Esophagus (tissue), 2 donors: Measurements from ENCODE around the gene SH3BP5L. TPM values are rescaled to one million over a fixed set of nuclear protein-coding genes. Genes with fewer than 3 reads are reported as not detected.

ENCODE experiments used
- H3K27ac ChIP-seq, 2 donors: one replicate each; pipeline ENCODE4 v1.5.1; 2013; ENCODE audit warnings: low read depth in 2 of 2, mild to moderate bottlenecking in 2 of 2, inconsistent platforms in 1 of 2, low read length in 1 of 2, moderate library complexity in 1 of 2
- H3K27me3 ChIP-seq, 2 donors: one replicate each; pipeline ENCODE4 v1.6.1; 2013; ENCODE audit warnings: low read length in 2 of 2, control low read depth in 1 of 2, mild to moderate bottlenecking in 1 of 2; ENCODE audit not compliant: insufficient read depth in 2 of 2, control insufficient read depth in 1 of 2
- H3K36me3 ChIP-seq, 2 donors: one replicate each; pipeline ENCODE4 v1.6.1; 2013; ENCODE audit warnings: low read length in 1 of 2; ENCODE audit not compliant: control insufficient read depth in 2 of 2, insufficient read depth in 2 of 2
- H3K4me1 ChIP-seq, 2 donors: one replicate each; pipeline ENCODE4 v1.6.1; 2013; ENCODE audit warnings: low read length in 1 of 2; ENCODE audit not compliant: control insufficient read depth in 2 of 2, insufficient read depth in 2 of 2
- H3K4me3 ChIP-seq, 2 donors: one replicate each; pipeline ENCODE4 v1.5.1; 2013; ENCODE audit warnings: low read length in 2 of 2, mild to moderate bottlenecking in 2 of 2, low read depth in 1 of 2, moderate library complexity in 1 of 2
- H3K9me3 ChIP-seq, 2 donors: one replicate each; pipeline ENCODE4 v1.6.1; 2013; ENCODE audit warnings: mild to moderate bottlenecking in 2 of 2, low read depth in 1 of 2, low read length in 1 of 2, moderate library complexity in 1 of 2; ENCODE audit not compliant: control insufficient read depth in 2 of 2, insufficient read depth in 1 of 2
- WGBS, 2 donors: extraction: QIAGEN DNeasy Blood & Tissue Kit; methylation state at CpG; one replicate each; pipeline ENCODE4 v1.1.7; 2013; 5-methylcytosine and 5-hydroxymethylcytosine counted together
- polyA plus RNA-seq, 2 donors: library from polyadenylated mRNA; stranded (reverse); fragments of 200-250 nt; gene quantifications; one replicate each; pipeline ENCODE4 v1.2.3, GENCODE V29; 2013
- donor health status: healthy with polysubstance abuse.
- donor health status: Bipolar disorder and iron deficiency.

Gene SH3BP5L
- polyA plus RNA-seq, 2 donors: 18.2 to 34.3 TPM

- Histone ChIP-seq H3K9me3 (no peaks in the 10 kb centered on the region), H3K27me3 (no peaks in the 10 kb centered on the region), H3K4me3 (peak overlapping the region; percentile 9 to 29), H3K4me1 (peaks cover 4 to 17% of the 10 kb centered on the region in 2 donors), H3K36me3 (peaks cover 0 to 17% of the 10 kb centered on the region in 2 donors), H3K27ac (no peak overlapping the region)
- 86 to 87% methylated on average over 15 of the region's 15 CpGs for WGBS, 2 donors
These were observed 3.3 kb downstream of the SH3BP5L start for GRCh38 chr1:248822148-248823032.

GRCh38 chr1:248821641-248822040, 4.1 kb downstream of the SH3BP5L start:
- Histone ChIP-seq H3K4me1 (peaks cover 4 to 17% of the 10 kb centered on the region in 2 donors), H3K27ac (no peak overlapping the region), H3K9me3 (no peaks in the 10 kb centered on the region), H3K27me3 (no peaks in the 10 kb centered on the region), H3K4me3 (no peak overlapping the region), H3K36me3 (peaks cover 0 to 23% of the 10 kb centered on the region in 2 donors)
- 91 to 95% methylated on average over 7 of the region's 7 CpGs for WGBS, 2 donors

- peak overlapping the region in 1 of 2 donors; percentile 59 for H3K27ac ChIP-seq
- peaks cover 0 to 28% of the 10 kb centered on the region in 2 donors for H3K36me3 ChIP-seq
- WGBS, 2 donors: 50 to 60% methylated on average over 3 of the region's 3 CpGs
- peaks cover 4 to 17% of the 10 kb centered on the region in 2 donors for H3K4me1 ChIP-seq
- no peaks in the 10 kb centered on the region for H3K9me3 ChIP-seq
- no peaks in the 10 kb centered on the region for H3K27me3 ChIP-seq
- H3K4me3 ChIP-seq: no peak overlapping the region
These were observed 4.6 kb downstream of the SH3BP5L start for GRCh38 chr1:248821101-248821500.

- WGBS, 2 donors: 82 to 85% methylated on average over 7 of the region's 7 CpGs
- peaks cover 4 to 15% of the 10 kb centered on the region in 2 donors for H3K4me1 ChIP-seq
- no peaks in the 10 kb centered on the region for H3K27me3 ChIP-seq
- peaks cover 2 to 34% of the 10 kb centered on the region in 2 donors for H3K36me3 ChIP-seq
- H3K9me3 ChIP-seq: no peaks in the 10 kb centered on the region
- no peak overlapping the region for H3K4me3 ChIP-seq
- H3K27ac ChIP-seq: no peak overlapping the region
These were observed 5.6 kb downstream of the SH3BP5L start for GRCh38 chr1:248820041-248820585.

GRCh38 chr1:248818505-248819374, 7.0 kb downstream of the SH3BP5L start:
- WGBS, 2 donors: 78% methylated on average over 5 of the region's 5 CpGs

GRCh38 chr1:248817065-248817464, 8.7 kb downstream of the SH3BP5L start:
- H3K36me3 ChIP-seq: peaks cover 11 to 48% of the 10 kb centered on the region in 2 donors
- no peak overlapping the region for H3K4me3 ChIP-seq
- H3K4me1 ChIP-seq: peaks cover 2 to 4% of the 10 kb centered on the region in 2 donors
- no peaks in the 10 kb centered on the region for H3K9me3 ChIP-seq
- H3K27ac ChIP-seq: no peak overlapping the region
- WGBS, 2 donors: 76 to 84% methylated on average over 6 of the region's 6 CpGs
- H3K27me3 ChIP-seq: no peaks in the 10 kb centered on the region

More at GRCh38 chr1:248818505-248819374, 7.0 kb downstream of the SH3BP5L start:
- no peaks in the 10 kb centered on the region for H3K9me3 ChIP-seq
- peaks cover 8 to 39% of the 10 kb centered on the region in 2 donors for H3K36me3 ChIP-seq
- H3K4me3 ChIP-seq: no peak overlapping the region
- peaks cover 2 to 8% of the 10 kb centered on the region in 2 donors for H3K4me1 ChIP-seq
- peak overlapping the region; percentile 10 to 33 for H3K27ac ChIP-seq
- no peaks in the 10 kb centered on the region for H3K27me3 ChIP-seq

- Histone ChIP-seq H3K9me3 (no peaks in the 10 kb centered on the region), H3K27ac (no peak overlapping the region), H3K4me1 (peaks cover 2 to 3% of the 10 kb centered on the region in 2 donors), H3K27me3 (no peaks in the 10 kb centered on the region), H3K36me3 (peaks cover 11 to 54% of the 10 kb centered on the region in 2 donors), H3K4me3 (no peak overlapping the region)
- 86 to 91% methylated on average over 13 of the region's 13 CpGs for WGBS, 2 donors
These were observed 9.5 kb downstream of the SH3BP5L start for GRCh38 chr1:248816042-248816851.

GRCh38 chr1:248815407-248816034, 10.2 kb downstream of the SH3BP5L start:
- Histone ChIP-seq H3K9me3 (no peaks in the 10 kb centered on the region), H3K27ac (no peak overlapping the region), H3K4me1 (peaks cover 2 to 11% of the 10 kb centered on the region in 2 donors), H3K4me3 (no peak overlapping the region), H3K36me3 (peaks cover 11 to 56% of the 10 kb centered on the region in 2 donors), H3K27me3 (no peaks in the 10 kb centered on the region)
- 87 to 88% methylated on average over 10 of the region's 10 CpGs for WGBS, 2 donors
